SK-MEL-5 (cell line): Measurements from ENCODE around the gene ADNP2. TPM values are rescaled to one million over a fixed set of nuclear protein-coding genes. Genes with fewer than 3 reads are reported as not detected.
A peak's percentile ranks its signal among the peaks of the same experiment; 100 is the strongest.

Experiments
- DNase-seq: peaks from one replicate; pipeline ENCODE4 v3.0.0-alpha.2; 2016; ENCODE audit warnings: low read depth, low spot score
- in situ Hi-C: cut with HindIII; loops from 2 replicates; pipeline ENCODE4 v1.10.0; 2016; ENCODE audit warnings: low sequenced_read_pairs, high pct_unique_total_duplicates, low pct_unique_long_range_greater_than_20kb
- total RNA-seq: library from RNA; depleted of rRNA; stranded (reverse); fragments of >200 nt; shearing (Covaris generic); gene quantifications from 2 replicates; pipeline ENCODE4 v1.2.3, GENCODE V29; 2014

ADNP2 gene
- total RNA-seq, 1 experiment from 2014 or later, result 13.3 TPM

- DNase-seq, result no peak
- in situ Hi-C loops, result no loop called here
Measured at GRCh38 chr18:80135136-80135535, 26.1 kb downstream of the ADNP2 start.

DNA sequence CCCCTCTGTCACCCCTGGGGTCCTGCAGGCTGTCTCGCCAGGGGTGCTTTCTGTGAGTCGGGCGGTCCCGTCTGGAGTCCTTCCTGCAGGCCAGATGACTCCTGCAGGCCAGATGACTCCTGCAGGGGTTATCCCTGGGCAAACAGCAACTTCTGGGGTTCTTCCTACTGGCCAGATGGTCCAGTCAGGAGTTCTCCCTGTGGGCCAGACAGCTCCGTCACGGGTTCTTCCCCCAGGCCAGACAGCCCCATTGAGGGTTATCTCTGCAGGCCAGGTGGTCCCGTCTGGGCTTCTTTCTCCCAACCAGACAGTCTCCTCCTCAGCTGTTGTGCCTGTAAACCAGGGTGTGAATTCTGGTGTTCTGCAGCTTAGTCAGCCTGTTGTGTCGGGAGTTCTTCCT lies 27.6 kb downstream of the ADNP2 start:
- in situ Hi-C loops, result no loop called here

GRCh38 chr18:80137137-80137536 lies 28.1 kb downstream of the ADNP2 start:
- in situ Hi-C loops, result no loop called here
- DNase-seq, result no peak

More for the DNA sequence above, 27.6 kb downstream of the ADNP2 start:
- DNase-seq, result no peak

DNA sequence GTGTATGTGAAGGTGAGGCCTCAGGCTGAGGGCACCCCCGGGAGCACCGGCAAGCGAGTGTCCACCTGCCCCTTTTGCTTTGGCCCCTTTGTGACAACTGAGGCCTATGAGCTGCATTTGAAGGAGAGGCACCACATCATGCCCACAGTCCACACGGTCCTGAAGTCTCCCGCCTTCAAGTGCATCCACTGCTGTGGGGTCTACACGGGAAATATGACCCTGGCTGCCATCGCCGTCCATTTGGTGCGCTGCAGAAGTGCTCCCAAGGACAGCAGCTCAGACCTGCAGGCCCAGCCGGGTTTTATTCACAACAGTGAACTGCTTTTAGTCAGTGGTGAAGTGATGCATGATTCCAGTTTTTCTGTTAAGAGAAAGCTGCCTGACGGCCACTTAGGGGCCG lies 28.9 kb downstream of the ADNP2 start:
- DNase-seq, result no peak
- in situ Hi-C loops, result no loop called here

- in situ Hi-C loops, result no loop called here
- DNase-seq, result no peak
Measured at GRCh38 chr18:80140455-80140985, 31.5 kb downstream of the ADNP2 start.

GRCh38 chr18:80143881-80144280 lies 34.8 kb downstream of the ADNP2 start:
- in situ Hi-C loops, result no loop called here
- DNase-seq, result peak; percentile 4

- in situ Hi-C loops, result no loop called here
- no peak for DNase-seq
Measured at GRCh38 chr18:80145196-80145804, 36.2 kb downstream of the ADNP2 start.

DNA sequence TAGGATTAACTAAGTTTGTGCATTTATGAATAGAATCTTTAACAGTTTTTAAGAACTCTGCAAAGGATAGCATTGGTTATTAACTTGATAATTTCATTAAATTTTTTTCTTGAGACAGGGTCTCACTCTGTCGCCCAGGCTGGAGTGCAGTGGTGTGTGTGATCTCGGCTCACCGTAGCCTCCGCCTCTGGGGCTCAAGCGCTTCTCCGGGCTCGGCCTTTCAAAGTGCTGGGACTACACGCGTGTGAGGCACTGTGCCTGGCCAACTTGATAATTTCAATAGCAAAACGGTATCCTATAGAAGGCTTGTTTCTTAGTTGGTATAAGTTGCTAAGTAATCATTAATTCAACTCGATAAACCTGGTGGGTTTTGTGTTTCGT lies 38.0 kb downstream of the ADNP2 start:
- DNase-seq, result no peak
- in situ Hi-C loops, result no loop called here

GRCh38 chr18:80147418-80148325 lies 38.6 kb downstream of the ADNP2 start:
- in situ Hi-C loops, result no loop called here
- DNase-seq, result peak; percentile 7

DNA sequence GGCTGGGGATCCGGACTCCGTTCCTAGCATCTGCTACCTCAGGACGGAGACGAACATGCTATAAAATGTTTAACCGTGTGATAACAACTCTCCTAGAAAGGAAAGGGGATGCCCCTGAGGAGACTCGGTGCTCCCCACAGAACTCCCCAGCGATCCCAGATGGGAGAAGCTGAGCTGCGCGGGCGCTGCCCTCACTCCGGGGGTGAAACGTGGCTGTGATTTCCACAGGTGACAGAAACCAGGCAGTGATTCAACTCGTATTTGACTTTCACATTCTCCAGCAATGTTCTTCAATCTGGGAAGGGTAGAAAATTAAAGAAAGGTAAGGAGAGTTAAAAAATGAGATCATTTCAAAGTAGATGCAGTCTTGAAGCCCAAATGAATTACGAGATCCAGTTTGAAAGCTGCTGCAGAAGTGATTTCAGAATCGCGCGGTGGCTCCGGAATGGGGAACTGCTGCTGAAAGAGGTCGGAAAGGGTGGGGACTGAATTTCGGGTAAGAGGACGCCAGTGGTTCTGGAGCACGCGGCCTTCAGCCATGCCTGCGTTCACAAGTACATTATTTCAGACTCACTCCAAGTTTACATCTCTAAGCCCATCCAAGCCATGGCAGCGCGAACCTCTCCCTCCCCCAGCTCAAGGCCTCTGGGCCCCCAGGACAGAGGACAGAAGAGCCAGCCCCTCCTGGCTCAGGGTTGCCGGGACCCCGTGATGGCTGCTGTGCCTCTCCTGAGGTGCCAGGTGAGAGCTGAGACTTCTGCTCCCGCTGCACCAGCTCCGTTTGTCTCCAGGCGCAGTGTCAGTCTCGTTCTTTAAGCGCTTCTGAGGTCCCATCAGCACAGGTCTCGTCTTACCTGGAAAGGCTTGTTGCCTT lies 39.5 kb downstream of the ADNP2 start:
- no peak for DNase-seq
- in situ Hi-C loops, result no loop called here

- in situ Hi-C loops, result no loop called here
- DNase-seq, result no peak
Measured at GRCh38 chr18:80149667-80150066, 40.6 kb downstream of the ADNP2 start.

DNA sequence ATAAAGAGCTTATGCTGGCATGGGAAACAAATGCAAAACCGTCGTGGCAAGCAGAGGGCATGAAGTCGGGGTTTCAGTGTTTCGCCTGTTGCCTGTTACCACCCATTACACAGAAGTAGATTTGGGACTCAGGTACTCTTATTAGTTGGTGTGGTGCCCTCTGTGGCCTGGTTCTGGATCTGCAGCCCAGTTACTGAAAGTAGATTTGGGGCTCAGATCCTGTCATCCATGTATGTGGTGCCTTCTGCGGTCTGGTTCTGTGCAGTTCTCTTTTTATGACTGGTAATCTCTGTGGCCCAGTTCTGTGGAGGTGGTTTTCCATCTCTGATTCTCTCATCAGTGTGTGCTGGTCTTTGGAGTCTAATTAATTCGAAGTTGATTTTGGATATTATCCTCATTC lies 45.2 kb downstream of the ADNP2 start:
- in situ Hi-C loops, result no loop called here
- peak; percentile 45 for DNase-seq

GRCh38 chr18:80157708-80158343 lies 48.8 kb downstream of the ADNP2 start:
- DNase-seq, result peak; percentile 75
- in situ Hi-C loops, result no loop called here

DNA sequence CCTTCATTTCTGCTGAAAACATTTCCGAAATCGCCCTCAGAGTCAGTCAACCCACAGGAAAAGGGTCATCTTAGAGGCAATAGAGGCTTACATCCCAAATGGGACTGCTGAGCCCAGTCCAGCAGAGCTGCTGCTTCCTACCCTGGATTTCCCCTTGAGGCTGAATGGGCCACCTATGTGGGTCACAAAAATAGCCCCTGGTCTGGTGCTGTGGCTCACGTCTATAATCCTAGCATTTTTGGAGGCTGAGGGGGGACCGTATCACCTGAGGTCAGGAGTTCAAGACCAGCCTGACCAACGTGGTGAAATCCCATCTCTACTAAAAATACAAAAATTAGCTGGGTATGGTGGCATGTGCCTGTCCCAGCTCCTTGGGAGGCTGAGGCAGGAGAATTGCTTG lies 49.3 kb downstream of the ADNP2 start:
- in situ Hi-C loops, result no loop called here

DNA sequence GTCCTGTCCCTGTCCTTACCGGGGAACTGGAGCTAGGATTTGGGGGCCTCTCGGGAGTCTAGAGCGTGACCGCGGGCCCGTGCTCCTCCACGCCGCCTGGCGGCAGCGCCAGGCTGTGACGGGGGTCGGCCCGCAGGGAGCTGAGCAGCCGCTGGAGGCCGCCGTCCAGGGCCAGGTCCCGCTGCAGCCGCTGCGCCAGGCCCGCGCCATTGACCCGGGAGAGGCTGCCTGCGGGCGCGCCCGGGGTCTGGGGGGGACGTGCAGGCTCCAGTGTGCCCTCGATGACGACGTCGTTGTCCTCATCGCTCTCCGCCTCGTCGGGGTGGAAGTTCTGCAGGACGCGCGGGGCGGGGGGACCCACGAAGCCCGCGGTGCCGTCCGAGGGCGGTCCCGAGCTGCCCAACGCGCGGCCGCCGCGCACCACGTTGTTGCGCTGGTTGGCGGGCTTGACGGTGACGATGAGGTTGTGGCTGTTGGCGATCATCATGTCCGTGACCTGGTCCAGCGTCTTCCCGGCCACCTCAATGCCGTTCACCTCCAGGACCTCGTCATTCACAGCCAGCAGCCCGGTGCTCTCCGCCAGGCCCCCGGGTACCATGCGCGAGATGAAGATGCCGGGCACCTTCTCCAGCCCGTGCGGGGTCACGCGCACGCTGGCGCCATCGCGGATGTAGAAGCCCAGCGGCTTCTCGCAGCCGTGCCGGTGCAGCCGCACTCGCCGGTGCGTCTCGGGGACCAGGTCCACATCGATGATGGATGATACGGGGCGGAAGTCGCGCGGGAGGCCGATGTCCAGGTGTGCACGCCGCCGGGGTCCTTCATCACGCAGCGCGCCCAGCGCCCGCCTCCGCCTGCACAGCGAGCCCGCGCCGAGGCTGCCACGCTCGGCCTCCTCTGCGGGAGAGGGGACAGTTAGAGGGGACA lies 50.9 kb downstream of the ADNP2 start:
- DNase-seq, result no peak
- in situ Hi-C loops, result no loop called here

More for the DNA sequence above, 49.3 kb downstream of the ADNP2 start:
- DNase-seq, result no peak

DNA sequence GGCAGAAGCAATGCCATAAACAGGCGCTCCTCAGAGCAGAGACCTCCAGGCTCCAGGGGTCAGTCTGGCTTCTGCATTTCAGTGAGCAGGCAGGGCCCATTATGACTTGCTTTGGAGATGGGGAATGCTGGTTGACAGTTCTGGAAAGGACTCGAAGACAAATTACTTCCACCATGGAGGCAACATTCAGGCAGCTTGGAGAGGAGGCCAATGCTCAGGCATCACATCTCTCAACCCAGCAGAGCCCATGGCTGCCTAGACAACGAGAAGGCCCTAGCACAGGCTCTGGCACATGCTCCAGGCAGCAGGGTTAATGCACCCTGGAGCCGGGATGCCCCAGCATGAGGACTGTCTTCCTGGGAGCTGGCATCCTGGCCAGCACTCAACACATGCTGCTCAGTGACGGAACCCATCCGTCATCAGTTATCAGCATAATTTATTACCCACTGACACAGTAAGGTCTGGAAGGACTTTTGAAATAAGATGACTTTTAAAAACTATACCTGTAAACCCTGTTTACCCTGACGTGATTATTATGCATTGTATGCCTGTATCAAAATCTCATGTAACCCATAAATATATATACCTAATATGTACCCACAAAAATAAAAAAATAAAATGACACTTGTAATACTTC lies 52.8 kb downstream of the ADNP2 start:
- in situ Hi-C loops, result no loop called here
- no peak for DNase-seq
